Kasumi-1 (cell line): ENCODE results near the gene PEMT.

Experiments
- DNase-seq, 2 experiments: peaks; one replicate each; lab custom pipeline; 2025; lab: John Stamatoyannopoulos, UW

Gene PEMT

DNA sequence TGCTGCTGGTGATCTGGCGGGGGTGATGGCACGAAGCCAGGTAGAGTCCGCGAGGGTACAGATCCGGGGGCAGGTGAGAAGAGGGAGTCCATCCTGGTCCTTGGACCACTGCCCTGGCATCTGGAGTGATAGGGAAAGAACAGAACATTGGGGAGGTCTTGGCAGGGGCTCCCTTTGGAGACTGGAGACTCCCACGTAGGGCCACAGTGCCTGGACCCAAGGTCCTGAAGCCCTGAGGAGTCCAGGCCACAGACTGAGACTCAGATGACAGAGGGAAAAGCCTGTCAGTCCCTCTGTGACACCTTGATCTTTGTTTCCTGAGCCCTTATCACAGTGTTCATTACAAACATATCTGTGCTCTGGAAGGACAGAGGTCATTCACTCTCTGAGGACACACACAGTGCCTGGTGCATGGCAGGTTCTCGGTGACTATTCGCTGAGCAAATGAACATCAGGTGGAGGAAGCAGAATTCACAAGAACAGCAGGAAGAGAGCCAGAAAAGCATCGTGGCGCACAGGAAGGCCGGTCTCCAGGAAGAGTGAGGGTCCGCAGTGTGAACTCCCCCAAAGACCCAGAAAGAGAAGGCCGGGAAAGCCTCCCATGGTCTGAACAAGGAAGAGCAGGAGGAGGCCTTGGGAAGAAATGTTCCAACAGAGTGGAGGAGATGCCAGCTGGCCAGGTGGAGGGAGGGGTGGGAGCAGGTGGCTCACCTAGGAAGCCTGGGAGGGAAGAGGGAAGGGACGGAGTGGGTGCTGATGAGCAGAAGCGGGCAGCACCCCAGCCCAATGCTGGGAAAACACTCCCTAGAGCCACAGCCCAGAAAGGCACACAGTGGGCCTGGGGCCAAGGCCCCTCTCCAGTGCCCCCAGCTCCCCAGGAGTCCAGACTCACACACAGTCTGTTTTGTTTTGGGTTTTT lies 20.5 kb downstream of the PEMT start:
- DNase-seq, result no peak

DNA sequence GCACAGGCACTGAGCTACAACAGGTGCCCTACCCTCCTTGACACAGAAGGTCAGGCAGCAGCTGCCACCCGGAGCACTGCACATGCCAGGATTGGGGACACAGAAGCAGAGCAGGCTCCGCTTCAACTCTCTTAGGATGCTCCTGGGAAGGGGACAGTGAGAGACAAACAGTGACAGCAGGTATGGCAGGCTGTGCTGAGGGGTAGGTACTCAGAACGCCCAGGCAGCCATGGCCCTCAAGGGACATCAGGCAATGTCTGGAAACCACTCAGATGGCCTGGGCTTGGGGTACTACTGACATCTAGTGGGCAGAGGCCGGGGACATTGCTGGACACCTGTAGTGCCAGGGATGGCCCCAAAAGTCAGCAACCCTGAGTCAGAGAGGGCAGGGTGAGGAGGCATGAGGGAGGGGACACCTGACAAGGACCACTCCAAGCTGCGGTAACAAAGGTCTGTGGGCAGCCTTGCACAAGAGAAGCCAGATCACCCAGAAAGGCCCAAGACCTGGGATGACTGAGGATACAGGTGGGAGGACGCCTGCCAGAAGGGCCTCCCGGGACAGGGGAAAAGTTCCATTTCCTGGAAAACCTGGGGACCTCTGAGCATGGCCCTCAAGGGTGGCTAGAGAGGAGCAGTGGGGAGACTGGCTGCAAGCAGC lies 21.2 kb downstream of the PEMT start:
- no peak for DNase-seq

DNA sequence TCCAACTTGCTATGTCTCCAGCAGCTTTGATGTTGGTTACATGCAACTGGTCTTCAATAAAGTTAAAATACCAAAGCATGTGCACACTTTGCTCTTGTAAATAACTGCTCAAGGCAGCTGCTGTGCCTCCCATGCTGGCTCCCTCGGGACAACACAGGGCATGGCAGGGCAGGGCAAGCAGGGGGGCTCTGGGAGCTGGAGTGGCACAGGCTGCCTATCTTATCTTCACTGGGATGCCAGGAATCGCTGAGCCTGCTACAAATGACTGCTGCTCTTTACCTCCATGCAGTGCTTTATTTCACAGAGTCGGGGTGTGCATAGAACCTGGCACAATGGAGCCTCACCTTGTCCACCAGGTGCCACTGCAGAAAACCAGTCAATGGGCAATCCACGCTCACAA lies 21.8 kb downstream of the PEMT start:
- DNase-seq, result no peak

DNA sequence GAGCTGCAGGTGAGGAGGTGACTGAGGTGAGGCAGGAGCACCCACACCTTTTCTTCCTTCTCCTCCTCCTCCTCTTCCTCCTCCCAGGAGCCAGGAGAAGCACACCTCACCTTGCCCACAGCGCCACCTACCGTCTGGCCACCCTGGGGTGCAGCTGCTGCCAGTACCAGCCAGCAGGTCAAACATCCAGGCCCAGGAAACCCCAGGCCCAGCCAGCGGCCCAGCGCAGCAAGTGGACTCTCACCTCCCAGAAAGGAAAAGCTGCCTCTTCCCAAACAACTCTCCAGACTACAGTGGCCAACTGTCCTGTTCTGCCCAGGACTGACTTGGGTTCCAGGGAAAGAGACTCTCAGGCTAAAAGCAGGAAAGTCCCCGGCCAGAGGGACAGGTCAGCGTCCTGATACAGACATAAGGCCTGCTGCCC lies 22.7 kb downstream of the PEMT start:
- peak; percentile 8 to 21 for DNase-seq

DNA sequence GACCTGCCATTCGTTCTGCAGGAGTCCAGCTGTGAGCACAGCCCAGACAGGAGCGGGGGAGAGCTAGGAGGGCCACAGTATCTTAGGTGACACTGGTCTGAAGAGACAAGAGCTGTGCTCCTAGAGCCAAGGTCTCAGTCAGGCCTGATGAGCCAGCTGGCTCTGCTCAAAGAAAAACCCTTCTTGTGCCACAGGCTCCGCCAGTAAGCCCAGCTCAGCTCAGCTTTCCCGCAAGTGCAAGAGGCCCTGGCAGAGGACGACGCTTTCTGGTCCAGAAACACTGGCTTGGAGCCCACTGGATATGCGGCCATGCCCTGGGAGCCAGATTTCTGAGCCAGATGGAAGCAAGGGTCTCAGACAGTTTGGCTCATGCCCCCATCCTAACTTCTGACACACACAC lies 23.9 kb downstream of the PEMT start:
- DNase-seq, result no peak

GRCh38 chr17:17566896-17567513 lies 24.5 kb downstream of the PEMT start:
- no peak for DNase-seq

GRCh38 chr17:17565471-17566339 lies 25.8 kb downstream of the PEMT start:
- no peak for DNase-seq

DNA sequence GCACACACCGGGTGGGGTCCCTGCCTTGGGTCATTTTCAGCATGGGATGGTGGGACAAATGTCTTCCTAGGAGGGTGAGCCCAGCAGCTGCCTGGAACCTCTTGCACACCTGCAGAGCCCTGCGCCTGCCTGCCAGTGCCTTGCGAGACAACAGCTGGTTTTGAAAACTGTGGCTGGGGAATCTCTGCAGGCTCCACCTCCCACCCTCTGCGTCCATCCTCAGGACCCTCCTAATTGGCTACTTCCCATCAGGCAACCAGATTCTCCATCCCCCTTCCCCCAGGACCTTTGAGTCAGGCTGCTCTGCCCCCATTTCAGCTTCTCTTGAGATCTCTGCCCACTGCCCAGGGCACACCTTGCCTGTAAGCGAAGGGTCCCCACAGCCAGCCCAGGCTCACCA lies 26.6 kb downstream of the PEMT start:
- DNase-seq, result no peak

- DNase-seq, result no peak
These were observed 27.2 kb downstream of the PEMT start for GRCh38 chr17:17564323-17564722.

DNA sequence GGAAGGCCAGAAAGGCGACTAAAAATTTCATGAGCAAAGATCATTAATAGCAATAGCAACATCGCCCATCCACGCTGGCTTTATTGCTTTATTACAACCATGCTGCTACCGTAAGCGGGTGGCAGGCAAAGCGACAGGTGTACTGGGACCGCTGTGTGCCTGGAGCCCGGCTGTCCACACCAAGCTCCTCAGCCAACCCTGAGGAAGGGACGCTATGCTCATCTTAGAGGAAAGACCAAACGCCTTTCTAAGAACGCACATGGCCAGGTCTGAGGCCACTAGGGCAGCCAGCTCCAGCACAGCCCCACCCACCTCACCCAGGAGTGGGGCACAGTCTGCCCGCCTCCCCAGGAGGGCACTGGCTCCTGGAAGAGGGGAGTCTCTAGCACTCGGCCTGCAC lies 28.0 kb downstream of the PEMT start:
- no peak for DNase-seq

DNA sequence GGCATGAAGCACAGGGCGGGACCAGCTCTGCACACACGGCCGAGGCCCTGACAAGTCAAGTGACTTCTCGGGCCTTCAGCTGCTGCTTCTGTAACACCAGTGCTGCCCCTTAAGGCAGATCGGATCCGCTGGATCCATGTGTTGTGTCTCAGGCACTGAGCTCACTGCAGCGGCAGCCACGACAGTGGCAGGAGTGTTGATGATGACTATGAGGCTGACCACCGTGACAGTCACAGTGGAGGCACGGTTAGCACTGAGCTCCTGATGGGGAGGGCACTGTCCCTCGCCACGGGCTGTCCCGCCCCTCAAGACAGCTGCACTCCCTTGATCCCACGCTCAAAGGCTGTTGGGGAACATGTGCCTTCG lies 29.4 kb downstream of the PEMT start:
- no peak for DNase-seq

DNA sequence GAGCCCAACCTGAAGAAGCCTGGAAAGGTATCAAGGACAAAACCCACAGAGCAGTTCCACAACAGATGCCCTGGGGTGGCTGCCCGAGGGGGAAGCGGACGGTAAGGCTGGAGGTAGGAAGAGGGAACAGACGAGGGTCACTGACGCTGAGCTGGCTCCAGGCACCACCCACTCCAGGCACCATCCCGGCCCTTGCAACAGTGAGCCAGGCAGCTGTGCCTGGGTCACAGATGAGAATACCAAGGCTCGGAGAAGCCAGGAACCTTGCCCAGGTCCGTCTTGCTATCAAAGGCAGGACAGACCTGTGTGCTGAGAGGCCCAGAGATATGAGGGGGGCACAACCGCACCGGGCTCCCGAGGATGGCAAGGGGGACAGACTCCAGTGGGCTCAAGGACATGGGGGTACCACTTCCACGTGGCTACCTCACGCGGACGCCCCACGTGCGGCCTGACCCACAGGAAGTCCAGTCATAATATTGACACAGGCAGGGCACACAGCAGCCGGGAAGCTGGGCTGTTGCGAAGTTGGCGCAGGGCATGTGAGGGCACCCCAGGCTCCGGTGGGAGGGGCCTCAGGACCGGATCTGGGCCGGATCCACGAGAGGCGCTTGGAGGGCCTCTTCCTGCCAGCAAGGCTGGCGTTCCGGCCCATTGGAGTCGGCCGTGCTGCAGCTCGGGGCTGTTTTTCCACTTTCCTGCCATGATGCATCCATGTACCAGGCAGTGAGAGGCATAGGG lies 29.9 kb downstream of the PEMT start:
- no peak for DNase-seq

DNA sequence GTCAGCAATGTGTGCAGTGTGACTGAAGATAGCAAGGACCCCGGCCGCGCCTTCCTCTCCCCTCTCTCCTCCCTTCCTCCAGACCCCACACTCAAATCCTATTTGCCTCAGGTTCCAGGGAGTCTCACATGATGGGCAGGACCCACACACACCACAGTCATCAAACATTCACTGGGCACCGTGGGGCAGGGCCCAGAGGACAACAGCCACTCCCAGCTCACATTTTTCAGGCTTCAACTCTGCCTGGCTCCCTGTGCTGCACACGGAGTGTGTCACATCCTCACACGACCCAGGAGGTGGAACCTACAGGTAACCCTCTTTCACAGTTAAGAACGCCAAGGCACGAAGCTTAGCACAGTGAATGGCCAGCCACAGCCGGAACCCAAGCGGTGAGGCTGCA lies 30.5 kb downstream of the PEMT start:
- no peak for DNase-seq

DNA sequence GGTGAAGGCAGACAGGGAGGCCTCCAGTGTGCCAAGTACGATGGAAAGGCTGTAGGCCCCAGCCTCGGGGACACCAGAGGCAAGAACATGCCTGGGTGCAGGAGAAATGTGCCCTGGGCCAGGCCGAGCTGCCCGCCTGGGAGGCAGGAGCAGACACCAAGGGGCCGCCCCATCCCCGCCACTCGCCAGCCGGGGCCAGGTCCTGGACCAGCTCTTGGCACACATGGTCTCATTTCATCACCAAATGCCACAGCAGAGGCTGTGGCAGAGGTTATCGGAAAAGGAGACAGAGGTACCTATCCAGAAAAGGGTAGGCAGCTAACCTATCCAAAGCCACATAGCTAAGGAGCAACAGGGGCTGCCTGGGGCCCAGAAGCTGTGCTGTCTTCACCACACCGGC lies 31.3 kb downstream of the PEMT start:
- no peak for DNase-seq

GRCh38 chr17:17559164-17559563 lies 32.3 kb downstream of the PEMT start:
- DNase-seq, result no peak

GRCh38 chr17:17558431-17558830 lies 33.1 kb downstream of the PEMT start:
- no peak for DNase-seq

- DNase-seq, result no peak
These were observed 33.7 kb downstream of the PEMT start for GRCh38 chr17:17557796-17558195.

- DNase-seq, result no peak
These were observed 34.8 kb downstream of the PEMT start for GRCh38 chr17:17556671-17557070.

DNA sequence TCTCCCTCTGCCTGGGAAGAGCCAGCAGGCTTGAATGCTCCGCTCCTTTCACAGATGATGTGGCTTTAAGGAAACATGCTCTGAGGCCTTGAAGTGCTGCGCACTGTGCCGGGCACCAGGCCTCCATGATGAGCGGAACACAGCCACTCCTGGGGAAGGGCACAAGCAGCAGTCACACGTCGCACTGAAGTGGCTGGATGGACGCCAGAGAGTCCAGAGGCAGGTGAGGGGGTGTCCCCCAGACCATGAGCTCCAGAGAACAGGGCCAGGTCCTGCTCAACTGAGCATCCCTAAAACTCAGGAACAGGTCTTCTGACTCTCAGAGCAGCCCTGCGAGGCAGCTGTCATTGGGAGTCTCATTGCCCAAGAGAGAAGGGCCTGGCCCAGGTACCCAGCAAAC lies 35.6 kb downstream of the PEMT start:
- DNase-seq, result no peak

- no peak for DNase-seq
These were observed 36.4 kb downstream of the PEMT start for GRCh38 chr17:17555151-17555550.

DNA sequence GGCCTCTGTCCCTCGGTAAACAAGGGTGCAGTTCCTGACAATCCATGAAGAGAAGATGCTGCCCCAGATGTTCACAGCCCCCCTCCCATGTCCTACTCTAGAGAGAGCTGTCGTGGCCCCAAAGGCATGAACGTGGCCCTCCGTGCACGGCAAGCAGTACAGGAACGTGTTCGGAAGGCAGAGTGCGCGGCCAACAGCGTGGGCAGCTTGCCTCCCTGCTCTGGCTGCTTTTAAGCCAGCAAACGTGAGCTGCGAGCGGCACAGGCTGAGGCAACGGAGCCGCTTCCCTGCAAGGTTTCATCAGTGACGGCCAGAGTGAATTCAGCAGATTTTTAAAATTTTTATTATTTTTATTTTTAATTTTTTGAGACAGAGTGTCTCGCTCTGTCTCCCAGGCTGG lies 37.2 kb downstream of the PEMT start:
- no peak for DNase-seq
